ENCODE results near the gene HS3ST4. TPM values are rescaled to one million over a fixed set of nuclear protein-coding genes. Genes with fewer than 3 reads are reported as not detected.

Gene HS3ST4
- total and polyA plus RNA-seq, 2 donors (not counting 1 experiment from before 2014, with no cell fraction given) = not detected

DNA sequence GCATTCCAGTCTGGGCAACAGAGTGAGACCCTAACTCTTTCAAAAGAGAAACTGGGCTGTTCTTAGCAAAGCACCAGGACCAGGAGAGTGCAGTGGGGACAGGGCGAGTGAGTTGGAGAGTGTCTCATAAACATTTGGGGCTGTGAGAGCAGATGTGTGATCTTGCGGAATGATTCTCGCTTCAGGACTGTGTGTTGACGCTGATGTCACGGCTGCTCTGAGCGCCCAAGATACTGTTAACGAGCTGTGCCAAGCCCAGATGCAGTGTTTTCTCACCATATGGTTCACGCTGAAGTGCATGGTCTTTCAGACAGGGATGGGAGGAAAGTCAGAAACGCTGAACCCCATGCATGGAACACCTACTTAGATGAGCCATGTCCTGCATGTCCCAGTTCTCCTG, 438.2 kb downstream of the HS3ST4 start:
- Histone ChIP-seq H2AFZ (ENCODE audit: low read length) (no peak overlapping the region), H3K9ac (ENCODE audit: insufficient read depth, low read length) (no peak overlapping the region), H3K27me3 (ENCODE audit: control insufficient read depth, insufficient read depth, low read length) (no peaks in the 10 kb centered on the region), H3K9me3 (ENCODE audit: control insufficient read depth, insufficient read depth, low read depth, low read length) (no peaks in the 10 kb centered on the region), H3K4me3 (replicated peaks in 1 of 4; ENCODE audit: control extremely low read depth in 1 of 4, insufficient read depth in 1 of 4, low read depth in 3 of 4, low read length in 4 of 4) (no peak overlapping the region), H3K4me1 (ENCODE audit: control insufficient read depth, extremely low read depth, insufficient read depth, low read length) (no peaks in the 10 kb centered on the region), H3K4me2 (ENCODE audit: extremely low read depth, insufficient read depth, low read length) (no peak overlapping the region), H3K36me3 (ENCODE audit: control insufficient read depth, insufficient read depth, low read length) (no peaks in the 10 kb centered on the region), H3K27ac (ENCODE audit: insufficient read depth, low read length) (no peak overlapping the region), H4K20me1 (ENCODE audit: control insufficient read depth, extremely low read depth, insufficient read depth, low read length) (no peaks in the 10 kb centered on the region), H3K79me2 (ENCODE audit: control insufficient read depth, insufficient read depth, low read length) (no peaks in the 10 kb centered on the region)
- TF ChIP-seq EZH2 (IDR thresholded peaks at IDR 0.05; ENCODE audit: low read length, missing control alignments) (no peak), CTCF (conservative IDR thresholded peaks at IDR 0.05 in 1 of 2, IDR thresholded peaks at IDR 0.05 in 1 of 2; ENCODE audit: low read depth in 1 of 2, low read length in 2 of 2) (no peak)
- DNase-seq (ENCODE audit: low read depth in 2 of 2) = no peak

DNA sequence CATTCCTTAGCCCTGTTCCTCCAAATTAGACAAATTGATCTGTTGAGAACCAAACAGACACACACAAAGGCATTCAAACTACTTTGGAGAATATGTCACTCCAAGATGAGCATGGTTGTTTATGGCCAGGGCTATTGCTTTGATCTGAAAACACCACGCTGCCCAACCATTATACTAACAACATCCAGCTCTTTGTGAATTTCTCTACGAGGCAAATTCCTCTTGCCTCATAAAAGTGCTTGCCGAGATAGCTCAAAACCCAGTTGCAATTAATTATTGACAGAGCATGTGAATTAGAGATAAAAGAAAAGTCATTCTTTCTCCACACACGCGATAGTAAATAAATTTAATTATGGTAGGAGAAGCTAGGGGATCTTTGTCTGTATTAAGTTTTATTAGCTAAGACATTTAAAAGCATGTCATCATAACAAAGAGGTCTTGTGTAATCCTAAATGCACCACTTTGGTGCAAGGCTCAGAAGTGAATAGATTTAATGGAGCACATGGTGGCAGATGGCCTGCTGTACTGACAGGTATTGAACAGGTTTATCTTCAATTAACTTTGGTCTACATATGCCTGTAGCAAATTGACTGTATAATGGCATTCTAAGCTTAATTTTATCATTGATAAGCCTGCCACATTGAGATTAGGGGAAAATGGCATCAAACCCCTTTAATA, 441.8 kb downstream of the HS3ST4 start:
- TF ChIP-seq CTCF (conservative IDR thresholded peaks at IDR 0.05 in 1 of 2, IDR thresholded peaks at IDR 0.05 in 1 of 2; ENCODE audit: low read depth in 1 of 2, low read length in 2 of 2) (no peak), EZH2 (IDR thresholded peaks at IDR 0.05; ENCODE audit: low read length, missing control alignments) (no peak)
- Histone ChIP-seq H4K20me1 (ENCODE audit: control insufficient read depth, extremely low read depth, insufficient read depth, low read length) (no peaks in the 10 kb centered on the region), H3K4me2 (ENCODE audit: extremely low read depth, insufficient read depth, low read length) (no peak overlapping the region), H3K9me3 (ENCODE audit: control insufficient read depth, insufficient read depth, low read depth, low read length) (no peaks in the 10 kb centered on the region), H3K4me3 (replicated peaks in 1 of 4; ENCODE audit: control extremely low read depth in 1 of 4, insufficient read depth in 1 of 4, low read depth in 3 of 4, low read length in 4 of 4) (no peak overlapping the region), H3K4me1 (ENCODE audit: control insufficient read depth, extremely low read depth, insufficient read depth, low read length) (no peaks in the 10 kb centered on the region), H3K9ac (ENCODE audit: insufficient read depth, low read length) (no peak overlapping the region), H2AFZ (ENCODE audit: low read length) (no peak overlapping the region), H3K79me2 (ENCODE audit: control insufficient read depth, insufficient read depth, low read length) (no peaks in the 10 kb centered on the region), H3K27me3 (ENCODE audit: control insufficient read depth, insufficient read depth, low read length) (no peaks in the 10 kb centered on the region), H3K36me3 (ENCODE audit: control insufficient read depth, insufficient read depth, low read length) (no peaks in the 10 kb centered on the region), H3K27ac (ENCODE audit: insufficient read depth, low read length) (no peak overlapping the region)
- no peak for DNase-seq (ENCODE audit: low read depth in 2 of 2)

DNA sequence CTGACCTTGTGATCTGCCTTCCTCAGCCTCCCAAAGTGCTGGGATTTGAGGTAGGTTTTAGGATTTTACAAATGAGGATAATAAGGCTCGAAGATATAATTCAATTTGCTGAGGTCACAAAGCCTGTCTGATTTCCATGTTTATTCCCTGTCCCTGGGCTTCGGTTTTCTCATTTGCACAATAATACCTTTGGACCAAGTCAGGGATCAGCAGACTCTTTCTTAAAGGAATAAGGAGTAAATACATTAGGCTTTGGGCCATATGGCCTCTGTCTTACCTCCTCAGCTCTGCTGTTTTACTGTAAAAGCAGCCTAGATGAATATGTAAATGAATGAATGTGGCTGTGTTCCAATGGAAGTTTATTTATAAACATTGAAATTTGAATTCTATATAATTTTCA, 442.8 kb downstream of the HS3ST4 start:
- Histone ChIP-seq H3K36me3 (ENCODE audit: control insufficient read depth, insufficient read depth, low read length) (no peaks in the 10 kb centered on the region), H3K27ac (ENCODE audit: insufficient read depth, low read length) (no peak overlapping the region), H3K4me3 (replicated peaks in 1 of 4; ENCODE audit: control extremely low read depth in 1 of 4, insufficient read depth in 1 of 4, low read depth in 3 of 4, low read length in 4 of 4) (no peak overlapping the region), H3K4me1 (ENCODE audit: control insufficient read depth, extremely low read depth, insufficient read depth, low read length) (no peaks in the 10 kb centered on the region), H3K27me3 (ENCODE audit: control insufficient read depth, insufficient read depth, low read length) (no peaks in the 10 kb centered on the region), H3K79me2 (ENCODE audit: control insufficient read depth, insufficient read depth, low read length) (no peaks in the 10 kb centered on the region), H3K4me2 (ENCODE audit: extremely low read depth, insufficient read depth, low read length) (no peak overlapping the region), H3K9ac (ENCODE audit: insufficient read depth, low read length) (no peak overlapping the region), H3K9me3 (ENCODE audit: control insufficient read depth, insufficient read depth, low read depth, low read length) (no peaks in the 10 kb centered on the region), H2AFZ (ENCODE audit: low read length) (no peak overlapping the region), H4K20me1 (ENCODE audit: control insufficient read depth, extremely low read depth, insufficient read depth, low read length) (no peaks in the 10 kb centered on the region)
- DNase-seq (ENCODE audit: low read depth in 2 of 2) = no peak
- TF ChIP-seq CTCF (conservative IDR thresholded peaks at IDR 0.05 in 1 of 2, IDR thresholded peaks at IDR 0.05 in 1 of 2; ENCODE audit: low read depth in 1 of 2, low read length in 2 of 2) = no peak
- no peak for TF ChIP-seq EZH2 (IDR thresholded peaks at IDR 0.05; ENCODE audit: low read length, missing control alignments)
